ENCODE measurements around the gene CCNA2. TPM values are rescaled to one million over a fixed set of nuclear protein-coding genes. Genes with fewer than 3 reads are reported as not detected.

Gene CCNA2
- total RNA-seq, 3 donors from 2014 or later = 2.8 to 18.9 (median 4.0) TPM

GRCh38 chr4:121851354-121851753 is 27.7 kb upstream of the CCNA2 start:
- Histone ChIP-seq H3K4me1 (ENCODE audit: low read depth) (no peaks in the 10 kb centered on the region), H3K4me3 (no peak overlapping the region), H3K36me3 (ENCODE audit: low read depth) (no peaks in the 10 kb centered on the region), H3K9me3 (no peaks in the 10 kb centered on the region)
- TF ChIP-seq, protein P1, sequence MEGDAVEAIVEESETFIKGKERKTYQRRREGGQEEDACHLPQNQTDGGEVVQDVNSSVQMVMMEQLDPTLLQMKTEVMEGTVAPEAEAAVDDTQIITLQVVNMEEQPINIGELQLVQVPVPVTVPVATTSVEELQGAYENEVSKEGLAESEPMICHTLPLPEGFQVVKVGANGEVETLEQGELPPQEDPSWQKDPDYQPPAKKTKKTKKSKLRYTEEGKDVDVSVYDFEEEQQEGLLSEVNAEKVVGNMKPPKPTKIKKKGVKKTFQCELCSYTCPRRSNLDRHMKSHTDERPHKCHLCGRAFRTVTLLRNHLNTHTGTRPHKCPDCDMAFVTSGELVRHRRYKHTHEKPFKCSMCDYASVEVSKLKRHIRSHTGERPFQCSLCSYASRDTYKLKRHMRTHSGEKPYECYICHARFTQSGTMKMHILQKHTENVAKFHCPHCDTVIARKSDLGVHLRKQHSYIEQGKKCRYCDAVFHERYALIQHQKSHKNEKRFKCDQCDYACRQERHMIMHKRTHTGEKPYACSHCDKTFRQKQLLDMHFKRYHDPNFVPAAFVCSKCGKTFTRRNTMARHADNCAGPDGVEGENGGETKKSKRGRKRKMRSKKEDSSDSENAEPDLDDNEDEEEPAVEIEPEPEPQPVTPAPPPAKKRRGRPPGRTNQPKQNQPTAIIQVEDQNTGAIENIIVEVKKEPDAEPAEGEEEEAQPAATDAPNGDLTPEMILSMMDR (IDR thresholded peaks at IDR 0.05) = no peak
- ATAC-seq (no peak), DNase-seq (no peak)
- intact Hi-C loops (cut with DNase I, micrococcal nuclease) = no loop called here

DNA sequence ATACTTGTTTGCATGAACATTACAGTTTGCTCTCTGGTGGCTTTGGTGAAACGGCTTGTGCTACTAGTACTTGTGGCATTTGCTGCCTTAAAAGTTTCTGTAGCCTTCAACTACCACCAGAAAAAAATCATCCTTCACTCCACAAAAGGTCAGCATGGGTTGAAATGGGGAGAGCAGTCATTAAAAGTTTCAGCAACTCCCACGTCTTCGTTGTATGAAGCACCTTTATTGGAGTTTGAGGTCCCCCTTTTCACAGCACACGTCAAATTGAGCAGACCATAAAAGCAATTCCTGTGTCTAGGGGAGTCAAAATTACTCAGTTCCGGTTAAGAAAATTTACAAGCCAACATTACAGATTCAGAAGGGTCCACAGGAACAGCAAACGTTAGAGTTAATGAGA is 23.0 kb upstream of the CCNA2 start:
- no peak for ATAC-seq
- no peaks in the 10 kb centered on the region for H3K4me1 ChIP-seq (ENCODE audit: low read depth)
- H3K36me3 ChIP-seq (ENCODE audit: low read depth) = no peaks in the 10 kb centered on the region

DNA sequence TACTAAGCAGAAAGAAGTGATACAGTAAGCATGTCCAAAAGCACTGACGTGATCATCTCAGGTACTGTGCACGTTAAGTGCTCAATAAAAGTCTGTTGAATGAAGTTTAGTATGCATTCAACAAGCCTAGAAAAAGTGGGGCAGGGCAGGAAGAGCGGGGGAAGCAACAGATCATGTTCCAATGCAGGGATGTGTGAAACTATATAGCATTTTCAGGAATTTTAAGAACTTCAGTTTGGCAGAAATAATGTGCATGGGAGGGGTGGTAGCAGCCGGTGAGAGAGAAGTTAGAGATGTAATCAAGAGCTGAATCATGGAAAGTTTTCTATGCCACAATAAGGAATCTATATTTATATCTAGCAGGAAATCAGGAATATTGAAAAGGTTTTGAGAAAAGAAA is 19.2 kb upstream of the CCNA2 start:
- intact Hi-C loops (cut with DNase I, micrococcal nuclease) = no loop called here
- DNase-seq = no peak
- Histone ChIP-seq H3K4me1 (ENCODE audit: low read depth) (no peaks in the 10 kb centered on the region), H3K36me3 (ENCODE audit: low read depth) (no peaks in the 10 kb centered on the region), H3K4me3 (no peak overlapping the region), H3K9me3 (no peaks in the 10 kb centered on the region)
- TF ChIP-seq, protein P1 (IDR thresholded peaks at IDR 0.05) = no peak
- no peak for ATAC-seq

More for the DNA sequence above, 23.0 kb upstream of the CCNA2 start:
- no peak for DNase-seq
- Histone ChIP-seq H3K4me3 (no peak overlapping the region), H3K9me3 (no peaks in the 10 kb centered on the region)
- intact Hi-C loops (cut with DNase I, micrococcal nuclease) = no loop called here
- TF ChIP-seq, protein P1 (IDR thresholded peaks at IDR 0.05) = no peak

GRCh38 chr4:121838136-121838535 is 14.5 kb upstream of the CCNA2 start:
- DNase-seq (no peak), ATAC-seq (no peak)
- Histone ChIP-seq H3K4me1 (ENCODE audit: low read depth) (no peaks in the 10 kb centered on the region), H3K36me3 (ENCODE audit: low read depth) (no peaks in the 10 kb centered on the region), H3K9me3 (no peaks in the 10 kb centered on the region), H3K4me3 (no peak overlapping the region)
- TF ChIP-seq, protein P1 (IDR thresholded peaks at IDR 0.05) = no peak
- intact Hi-C loops (cut with DNase I, micrococcal nuclease) = no loop called here

GRCh38 chr4:121829511-121829910 is 5.8 kb upstream of the CCNA2 start:
- H3K4me3 ChIP-seq = no peak overlapping the region
- no peaks in the 10 kb centered on the region for H3K36me3 ChIP-seq (ENCODE audit: low read depth)
- DNase-seq (no peak), ATAC-seq (no peak)
- H3K4me1 ChIP-seq (ENCODE audit: low read depth) = no peaks in the 10 kb centered on the region
- intact Hi-C loops (cut with DNase I, micrococcal nuclease) = no loop called here
- H3K9me3 ChIP-seq = no peaks in the 10 kb centered on the region
- TF ChIP-seq, protein P1 (IDR thresholded peaks at IDR 0.05) = no peak

GRCh38 chr4:121827853-121828252 is 4.2 kb upstream of the CCNA2 start:
- H3K9me3 ChIP-seq = no peaks in the 10 kb centered on the region
- intact Hi-C loops (cut with DNase I, micrococcal nuclease) = no loop called here
- H3K36me3 ChIP-seq (ENCODE audit: low read depth) = no peaks in the 10 kb centered on the region
- TF ChIP-seq, protein P1 (IDR thresholded peaks at IDR 0.05) = no peak
- no peaks in the 10 kb centered on the region for H3K4me1 ChIP-seq (ENCODE audit: low read depth)
- no peak for DNase-seq
- no peak for ATAC-seq
- H3K4me3 ChIP-seq = no peak overlapping the region
